HG03378 (cell line): Measurements from ENCODE around the gene MYH13.
A peak's percentile ranks its signal among the peaks of the same experiment; 100 is the strongest.

Experiments
- ATAC-seq: cut with Tn5 transposase; IDR thresholded peaks from one replicate; pipeline ENCODE4 v1.9.1; 2021; ENCODE audit warnings: mild to moderate bottlenecking, moderate library complexity; ENCODE audit not compliant: unreplicated experiment

Gene MYH13

GRCh38 chr17:10372906-10373305, at the start of gene MYH13:
MYH13 (minus strand) TSS chr17:10373006; CDS start chr17:10364530, 8,476 bp downstream.
- ATAC-seq, result no peak

DNA sequence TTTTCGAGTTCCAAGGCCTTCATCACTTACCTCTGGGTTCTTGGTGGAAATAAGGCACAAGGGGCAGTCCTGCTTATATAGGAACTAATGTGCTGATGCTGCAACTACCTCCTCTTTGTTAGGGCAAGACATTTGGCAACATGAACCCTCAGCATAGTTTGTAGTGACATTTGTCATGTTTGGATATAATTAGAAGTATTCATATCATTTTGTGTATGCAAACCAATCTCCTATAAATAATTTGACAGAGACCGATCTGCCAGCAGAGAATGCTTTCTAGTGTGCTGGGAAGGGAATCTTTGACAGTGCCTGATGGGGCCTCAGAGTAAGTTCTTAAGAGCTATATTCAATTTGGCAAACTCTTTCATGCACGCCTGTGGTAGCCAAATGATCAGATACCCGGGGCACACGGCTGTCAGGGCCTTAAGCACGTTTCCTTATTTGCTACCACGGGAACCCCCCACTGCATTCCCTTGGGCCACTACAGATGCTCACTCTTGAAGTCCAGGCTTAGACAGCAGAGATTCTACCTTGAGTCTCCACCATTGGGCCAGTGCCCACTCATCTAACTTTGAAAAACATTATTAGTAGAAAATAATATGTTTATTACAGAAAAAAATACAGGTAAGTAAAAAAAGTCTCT, 49.2 kb upstream of the MYH13 start, which contains the start of gene MYH8:
Gene MYH8 (minus strand): TSS at position 51 of the 643 bp plus-strand sequence. CDS start 1,723 bp downstream, outside the sequence.
- ATAC-seq, result no peak

DNA sequence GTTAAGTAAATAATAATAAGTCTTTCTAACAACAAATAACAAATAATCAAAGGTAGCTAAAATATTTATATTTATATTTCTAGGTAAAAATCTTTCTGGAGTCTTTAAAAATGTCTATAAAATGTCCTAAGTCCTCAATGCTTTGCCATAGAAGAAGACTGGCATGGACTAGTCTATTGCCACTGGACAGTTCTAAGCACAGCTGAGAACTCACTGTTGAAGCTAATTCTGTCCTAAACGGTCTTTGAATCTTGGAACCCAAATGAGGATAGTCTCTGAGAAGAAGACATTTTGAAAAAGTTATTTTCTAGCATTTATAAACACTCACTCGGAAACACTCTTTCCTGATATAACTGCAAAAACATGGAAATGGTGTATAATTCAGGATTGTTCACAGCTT, 48.4 kb upstream of the MYH13 start:
- no peak for ATAC-seq

DNA sequence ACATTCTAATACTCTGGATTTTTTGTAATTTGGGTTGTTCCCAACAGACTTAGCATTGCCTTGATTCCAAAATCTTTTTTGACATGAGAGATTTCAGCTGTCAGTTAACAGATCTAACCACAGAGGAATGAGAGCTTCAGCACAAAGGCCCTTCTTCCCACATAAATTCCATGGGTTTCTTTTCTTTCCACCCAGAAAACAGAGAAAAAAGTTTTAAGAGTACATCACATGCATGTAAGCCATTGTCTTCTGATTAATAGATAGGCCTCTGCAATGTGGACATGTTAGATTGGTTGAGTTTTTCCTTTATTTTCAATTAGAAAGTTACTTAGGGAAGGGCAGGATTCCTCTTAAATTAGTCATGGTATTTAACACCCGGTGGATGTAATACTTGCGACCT, 48.0 kb upstream of the MYH13 start:
- ATAC-seq, result no peak

GRCh38 chr17:10417431-10417830, 44.6 kb upstream of the MYH13 start:
- ATAC-seq, result no peak

DNA sequence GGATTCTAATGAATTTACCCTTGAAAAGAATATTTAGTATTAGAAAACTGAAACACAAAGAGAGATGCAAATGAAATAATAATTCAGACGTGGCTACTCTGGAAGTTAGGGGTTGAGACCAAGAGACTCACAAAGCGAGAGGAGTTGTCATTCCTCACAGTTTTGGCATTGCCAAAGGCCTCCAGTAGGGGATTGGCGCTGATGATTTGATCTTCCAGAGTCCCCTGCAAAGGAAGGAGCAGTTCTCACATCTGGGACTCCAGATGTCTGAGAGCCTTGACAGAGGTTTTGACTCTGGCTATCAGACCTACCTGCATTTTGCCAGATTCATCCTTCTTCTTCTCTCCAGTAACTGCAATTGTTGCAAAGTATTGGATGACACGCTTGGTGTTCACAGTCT, 42.4 kb upstream of the MYH13 start:
- ATAC-seq, result no peak

DNA sequence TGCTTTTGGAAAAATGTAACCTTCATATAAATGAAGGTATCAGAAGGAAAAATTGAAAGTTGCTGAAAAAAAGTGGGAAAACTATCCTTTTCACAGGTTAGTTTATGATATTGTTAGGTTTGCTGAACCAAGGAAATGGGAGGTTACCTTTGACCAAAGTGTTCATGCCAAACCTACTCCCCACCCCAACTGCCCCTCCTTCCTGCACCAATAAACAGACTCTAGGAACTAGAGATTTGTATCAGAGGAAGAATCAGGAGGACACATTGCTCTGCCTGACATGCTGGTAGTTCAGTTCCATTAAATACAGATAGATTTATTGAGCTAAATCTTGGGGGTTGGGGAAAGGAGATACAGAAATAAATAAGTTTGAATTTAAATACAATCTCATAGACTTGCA, 30.8 kb upstream of the MYH13 start:
- no peak for ATAC-seq

GRCh38 chr17:10398352-10398751, 25.5 kb upstream of the MYH13 start:
- no peak for ATAC-seq

DNA sequence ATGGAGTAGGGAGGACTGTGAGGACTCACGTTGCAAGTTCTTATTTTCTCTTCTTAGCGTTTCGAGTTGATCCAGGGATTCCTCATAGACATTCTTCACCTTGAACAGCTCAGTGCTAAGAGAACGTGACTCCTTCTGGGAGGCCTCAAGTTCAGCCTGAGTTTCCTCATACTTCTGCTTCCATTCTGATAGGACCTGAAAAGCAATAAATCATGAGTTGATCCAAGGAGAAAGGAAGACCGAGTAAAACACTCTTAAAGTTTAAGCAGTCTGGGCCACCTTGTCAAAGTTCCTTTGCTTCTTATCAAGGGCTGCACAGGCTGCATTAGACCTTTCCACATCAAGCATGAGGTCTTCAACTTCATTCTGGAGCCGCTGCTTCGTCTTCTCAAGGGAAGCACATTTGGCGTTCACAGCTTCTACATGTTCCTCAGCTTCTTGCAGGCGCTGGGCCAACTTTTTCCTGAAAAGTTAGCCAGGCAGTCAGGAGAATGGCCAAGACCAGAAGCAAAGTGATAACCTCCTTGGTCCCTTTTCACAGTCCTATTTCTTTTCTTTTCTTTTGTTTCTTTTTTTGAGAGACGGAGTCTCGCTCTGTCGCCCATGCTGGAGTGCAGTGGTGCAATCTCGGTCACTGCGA, 23.8 kb upstream of the MYH13 start:
- no peak for ATAC-seq

GRCh38 chr17:10394201-10394887, 21.5 kb upstream of the MYH13 start:
- ATAC-seq, result peak; percentile 55

DNA sequence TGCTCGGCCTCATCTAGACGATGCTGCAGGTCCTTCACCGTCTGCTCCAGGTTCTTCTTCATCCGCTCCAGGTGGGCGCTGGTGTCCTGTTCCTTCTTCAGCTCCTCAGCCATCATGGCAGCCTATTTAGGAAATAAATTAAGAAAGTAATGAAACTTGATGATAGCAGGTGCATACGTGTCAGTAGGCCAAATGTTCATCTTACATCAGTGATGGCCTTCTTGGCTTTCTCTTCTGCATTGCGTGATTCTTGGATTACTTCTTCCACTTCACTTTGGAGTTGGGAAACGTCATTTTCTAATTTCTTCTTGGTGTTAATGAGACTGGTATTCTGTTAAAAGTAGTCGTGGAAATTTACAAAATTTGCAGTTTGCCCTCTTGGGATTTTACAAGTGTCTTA, 20.1 kb upstream of the MYH13 start:
- no peak for ATAC-seq

DNA sequence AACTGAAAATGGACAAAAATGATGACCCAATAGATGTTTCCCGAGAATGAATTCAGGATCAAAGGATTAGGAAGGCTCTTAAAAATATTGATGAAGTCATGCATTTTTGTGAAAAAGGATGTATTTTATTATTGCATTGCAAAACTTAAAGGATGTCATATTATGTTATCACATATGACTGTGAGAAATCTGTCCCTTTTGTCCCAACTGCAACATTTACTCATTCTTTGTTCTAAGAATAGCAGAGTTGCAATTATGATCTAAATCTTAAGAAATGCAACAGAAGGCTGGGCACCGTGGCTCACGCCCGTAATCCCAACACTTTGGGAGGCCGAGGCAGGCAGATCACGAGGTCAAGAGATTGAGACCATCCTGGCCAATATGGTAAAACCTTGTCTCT, 13.1 kb upstream of the MYH13 start:
- no peak for ATAC-seq

- ATAC-seq, result no peak
These were observed 11.4 kb upstream of the MYH13 start for GRCh38 chr17:10384175-10384574.

DNA sequence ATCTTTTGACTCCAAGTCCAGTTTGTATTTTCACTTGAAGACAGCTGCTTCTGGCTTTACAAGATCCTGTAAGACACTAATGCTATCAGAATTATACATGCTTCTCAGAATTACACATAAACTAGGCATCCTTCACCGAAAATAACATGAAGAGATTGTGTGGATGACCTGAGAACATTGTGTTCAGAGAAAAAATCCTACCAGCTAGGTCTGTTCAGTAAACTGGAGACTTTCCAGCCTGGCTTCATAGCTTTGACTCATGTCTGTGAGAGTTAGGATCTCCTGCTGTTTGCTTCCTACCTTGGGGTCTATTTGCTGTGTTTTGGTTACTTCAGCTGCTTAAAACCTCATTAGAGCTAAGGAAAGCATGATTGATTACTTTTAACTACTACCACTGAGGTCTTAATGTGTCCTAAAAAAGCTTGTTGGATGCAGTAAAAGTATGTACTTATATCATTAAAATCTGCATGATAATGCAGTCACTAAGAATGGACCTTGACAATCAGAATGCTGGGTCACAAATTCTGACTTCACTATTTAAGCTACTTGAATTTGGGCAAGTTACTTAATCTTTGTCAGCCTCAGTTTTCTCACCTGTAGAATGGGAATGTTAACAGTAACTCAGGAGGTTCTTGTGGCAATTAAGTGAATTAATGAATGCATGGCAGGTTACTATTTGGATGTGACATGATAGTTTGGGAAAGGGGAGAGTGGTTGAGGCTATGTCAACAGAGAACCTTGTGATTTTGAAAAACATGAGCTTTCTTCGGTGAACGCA, 8.0 kb upstream of the MYH13 start:
- ATAC-seq, result no peak

- ATAC-seq, result no peak
These were observed 2.7 kb downstream of the MYH13 start for GRCh38 chr17:10370016-10370608.

DNA sequence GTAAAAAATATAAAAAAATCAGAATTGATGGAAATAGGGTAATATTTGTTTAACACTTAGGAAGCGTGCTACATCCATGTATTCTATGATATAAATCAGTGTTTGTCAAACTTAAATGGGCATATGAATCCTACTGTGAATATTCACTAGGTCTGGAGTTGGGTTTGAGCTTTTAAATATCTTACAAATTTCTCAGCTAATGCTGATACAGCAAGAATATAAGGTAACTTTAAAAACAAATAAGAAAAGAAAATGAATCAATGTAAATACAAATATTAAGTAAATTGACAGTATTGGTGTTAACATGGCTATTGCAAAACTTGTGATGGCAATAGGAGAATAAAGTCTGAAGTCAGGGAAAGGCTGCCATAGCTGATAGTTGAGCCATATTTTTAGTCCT, 3.6 kb downstream of the MYH13 start:
- ATAC-seq, result no peak

- no peak for ATAC-seq
These were observed 4.2 kb downstream of the MYH13 start for GRCh38 chr17:10368561-10368960.

DNA sequence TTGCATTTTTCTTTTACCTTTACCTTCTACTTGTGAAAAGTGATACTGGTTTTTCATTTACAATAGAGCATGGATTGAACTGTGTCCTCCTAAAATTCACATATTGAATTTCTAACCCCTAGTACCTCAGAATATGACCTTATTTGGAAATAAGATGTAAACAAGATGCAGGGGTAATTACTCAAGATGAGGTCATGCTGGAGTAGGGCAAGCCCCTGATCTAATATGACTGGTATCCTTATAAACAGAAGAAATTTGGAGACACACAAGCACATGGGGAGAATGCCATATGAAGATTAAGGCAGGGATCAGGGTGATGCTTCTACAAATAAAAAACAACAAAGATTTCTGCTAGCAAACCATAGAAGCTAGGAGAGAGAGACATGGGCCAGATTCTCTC, 12.2 kb downstream of the MYH13 start:
- ATAC-seq, result no peak

GRCh38 chr17:10357768-10358167, 15.0 kb downstream of the MYH13 start:
- ATAC-seq, result no peak

GRCh38 chr17:10354651-10355050, 18.2 kb downstream of the MYH13 start:
- ATAC-seq, result no peak

DNA sequence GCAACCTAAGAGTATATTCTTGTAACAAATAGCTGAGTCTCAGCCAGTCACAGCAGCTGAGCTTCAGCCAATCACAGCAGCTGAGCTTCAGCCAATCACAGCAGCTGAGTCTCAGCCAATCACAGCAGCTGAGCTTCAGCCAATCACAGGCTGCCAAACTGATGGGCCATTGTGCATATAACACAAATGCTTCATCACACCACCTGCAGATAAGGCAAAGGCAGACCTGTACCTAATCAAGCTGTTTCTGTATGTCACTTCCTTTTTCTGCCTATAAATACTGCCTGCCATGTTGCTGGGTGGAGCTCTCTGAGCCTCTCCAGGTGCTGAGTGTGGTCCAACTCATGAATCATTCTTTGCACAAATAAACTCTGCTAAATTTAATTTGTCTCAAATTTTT, 19.9 kb downstream of the MYH13 start:
- ATAC-seq, result no peak
